GM19023 (cell line): ENCODE data around the gene SNRNP27.
A peak's percentile ranks its signal among the peaks of the same experiment; 100 is the strongest.
"Not testable (repeated sequence)": the region's sequence is repeated elsewhere in the genome, so short reads cannot be mapped to it uniquely, and the experiment has no call there.

ENCODE experiments used
- ATAC-seq: cut with Tn5 transposase; IDR thresholded peaks from one replicate; pipeline ENCODE4 v1.9.1; 2021; ENCODE audit warnings: mild to moderate bottlenecking, moderate library complexity; ENCODE audit not compliant: unreplicated experiment

The SNRNP27 gene, protein sequence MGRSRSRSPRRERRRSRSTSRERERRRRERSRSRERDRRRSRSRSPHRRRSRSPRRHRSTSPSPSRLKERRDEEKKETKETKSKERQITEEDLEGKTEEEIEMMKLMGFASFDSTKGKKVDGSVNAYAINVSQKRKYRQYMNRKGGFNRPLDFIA

GRCh38 chr2:69893684-69894551, at the start of gene SNRNP27:
Gene SNRNP27, plus strand, starts transcription at chr2:69893956. Its CDS starts 29 bp downstream, at chr2:69893985.
- peak; percentile 80 for ATAC-seq

GRCh38 chr2:69843993-69844392, 49.8 kb upstream of the SNRNP27 start:
- ATAC-seq: no peak

GRCh38 chr2:69844560-69844959, 49.2 kb upstream of the SNRNP27 start:
- ATAC-seq: no peak

DNA sequence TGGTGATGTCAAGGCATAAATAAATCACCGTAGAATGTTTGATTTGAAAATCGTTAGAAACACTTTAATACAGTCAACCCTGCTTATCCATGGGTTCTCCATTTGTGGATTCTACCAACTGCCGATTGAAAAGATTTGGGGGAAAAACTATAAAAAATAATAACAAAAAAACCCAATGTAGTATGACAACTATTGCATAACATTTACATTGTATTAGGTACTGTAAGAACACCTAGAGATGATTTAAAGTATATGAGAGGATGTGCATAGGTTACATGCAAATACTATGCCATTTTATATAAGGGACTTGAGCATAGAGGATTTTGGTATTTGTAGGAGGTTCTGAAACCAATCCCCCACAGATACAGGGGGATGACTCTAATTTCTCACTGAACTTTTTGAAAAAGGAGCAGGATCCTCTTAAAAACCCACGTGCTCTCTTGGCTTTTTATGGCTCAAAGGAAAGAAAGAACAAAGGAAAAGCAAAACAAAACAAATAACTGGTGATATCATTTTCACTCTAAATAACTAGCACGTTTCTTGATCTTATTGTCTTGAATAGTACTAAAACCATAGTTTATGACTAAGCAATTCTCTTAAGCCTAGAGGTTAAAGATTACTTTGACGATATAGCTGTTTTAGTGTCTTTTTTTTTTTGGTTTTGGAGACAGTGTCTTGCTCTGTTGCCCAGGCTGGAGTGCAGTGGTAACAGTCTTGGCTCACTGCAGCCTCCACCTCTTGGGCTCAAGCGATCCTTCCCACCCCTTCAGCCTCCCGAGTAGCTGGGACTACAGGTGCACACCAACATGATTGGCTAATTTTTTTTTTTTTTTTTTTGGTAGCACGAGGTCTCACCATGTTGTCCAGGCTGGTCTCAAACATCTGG, 47.3 kb upstream of the SNRNP27 start:
- no peak for ATAC-seq

DNA sequence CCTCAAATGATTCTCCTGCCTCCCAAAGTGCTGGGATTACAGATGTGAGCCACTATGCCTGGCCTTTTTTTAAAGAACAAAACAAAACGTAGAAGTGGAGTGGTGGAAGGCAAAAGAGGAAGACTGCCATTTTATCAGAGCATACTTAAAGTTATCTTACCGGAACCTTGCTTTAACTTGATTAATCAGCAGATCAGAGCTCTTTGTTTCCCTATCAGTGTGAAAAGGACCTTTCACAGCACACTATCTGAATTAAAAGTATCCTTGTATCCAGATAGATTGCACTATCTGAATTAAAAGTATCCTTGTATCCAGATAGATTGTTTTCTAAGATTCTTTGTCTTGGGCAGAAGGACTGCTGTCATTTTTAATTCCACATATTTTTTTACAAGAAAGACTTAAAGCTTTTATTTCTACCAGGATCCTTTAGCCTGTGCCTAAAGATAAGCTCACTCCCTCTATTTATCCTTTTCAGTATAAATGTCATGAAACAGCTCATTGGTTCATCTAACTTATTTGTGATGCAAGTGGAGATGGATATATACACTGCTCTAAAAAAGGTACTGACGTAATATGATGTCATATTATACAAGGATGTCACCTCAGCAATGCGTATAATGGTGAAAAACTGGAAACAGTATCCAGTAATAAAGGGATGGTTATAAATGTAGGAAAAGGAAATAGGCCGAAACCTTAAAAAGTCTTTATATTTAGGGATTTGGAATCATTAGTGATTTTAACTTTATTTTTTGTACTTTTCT, 46.5 kb upstream of the SNRNP27 start:
- ATAC-seq: no peak

GRCh38 chr2:69848186-69848790, 45.5 kb upstream of the SNRNP27 start:
- no peak for ATAC-seq

DNA sequence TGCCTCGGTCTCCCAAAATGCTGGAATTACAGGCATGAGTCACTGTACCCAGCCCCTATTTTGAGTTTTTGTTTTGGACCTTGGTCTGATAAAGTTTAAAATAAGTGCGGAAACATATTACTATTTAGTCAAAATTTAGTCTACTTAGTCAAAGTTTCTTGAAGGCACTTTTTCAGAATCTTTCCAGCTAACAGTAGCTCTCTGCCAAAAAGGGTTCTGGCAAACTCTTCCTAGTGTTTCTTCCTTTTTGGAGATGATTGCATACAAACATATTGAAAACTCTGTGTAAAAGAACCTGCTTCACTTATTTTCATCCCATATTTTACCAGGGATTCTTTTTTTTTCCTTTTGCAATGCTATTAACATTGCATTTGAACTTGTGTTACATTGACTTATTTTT, 35.5 kb upstream of the SNRNP27 start:
- ATAC-seq: no peak

DNA sequence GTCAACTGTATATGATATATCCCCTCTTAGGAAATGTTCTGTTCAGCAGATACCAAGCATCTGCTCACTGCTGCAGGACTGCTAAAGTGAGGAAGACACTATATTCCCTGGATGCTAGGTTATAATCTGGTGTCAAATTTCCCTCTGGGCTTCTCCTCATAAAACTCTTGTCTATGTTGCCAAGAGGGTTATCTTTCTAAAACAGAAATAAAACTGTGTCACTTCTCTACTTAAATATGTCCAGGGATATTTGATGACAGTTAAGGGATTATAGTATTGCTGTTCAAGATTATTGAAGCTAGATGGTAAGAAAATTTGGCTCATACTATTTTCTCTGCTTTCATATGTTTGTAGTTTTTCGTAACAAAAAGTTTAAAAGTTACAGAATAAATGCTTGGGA, 30.5 kb upstream of the SNRNP27 start:
- no peak for ATAC-seq

- no peak for ATAC-seq
Observed at GRCh38 chr2:69888451-69888850, 5.3 kb upstream of the SNRNP27 start.

DNA sequence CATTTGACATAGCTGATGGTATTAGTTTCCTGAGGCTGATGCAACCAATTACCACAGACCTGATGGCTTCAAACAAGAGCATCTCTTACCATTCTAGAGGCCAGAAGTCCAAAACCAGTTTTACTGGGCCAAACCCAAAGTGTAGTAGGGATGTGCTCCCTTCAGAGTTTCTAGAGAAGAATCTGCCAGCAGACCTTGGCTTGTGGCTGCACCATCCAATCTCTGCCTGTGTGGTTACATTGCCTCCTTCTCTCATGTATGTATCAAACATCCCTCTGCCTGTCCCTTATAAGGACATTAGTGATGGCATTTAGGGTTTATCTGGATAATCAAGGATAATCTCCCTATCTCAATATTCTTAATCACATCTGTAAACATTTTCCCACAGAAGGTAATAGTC, 4.5 kb upstream of the SNRNP27 start:
- no peak for ATAC-seq

GRCh38 chr2:69890881-69891280, 2.9 kb upstream of the SNRNP27 start:
- no peak for ATAC-seq

- ATAC-seq: not testable (repeated sequence)
Observed at GRCh38 chr2:69892838-69893424, 825 bp upstream of the SNRNP27 start.

- not testable (repeated sequence) for ATAC-seq
Observed at GRCh38 chr2:69894737-69895136, 981 bp downstream of the SNRNP27 start.

DNA sequence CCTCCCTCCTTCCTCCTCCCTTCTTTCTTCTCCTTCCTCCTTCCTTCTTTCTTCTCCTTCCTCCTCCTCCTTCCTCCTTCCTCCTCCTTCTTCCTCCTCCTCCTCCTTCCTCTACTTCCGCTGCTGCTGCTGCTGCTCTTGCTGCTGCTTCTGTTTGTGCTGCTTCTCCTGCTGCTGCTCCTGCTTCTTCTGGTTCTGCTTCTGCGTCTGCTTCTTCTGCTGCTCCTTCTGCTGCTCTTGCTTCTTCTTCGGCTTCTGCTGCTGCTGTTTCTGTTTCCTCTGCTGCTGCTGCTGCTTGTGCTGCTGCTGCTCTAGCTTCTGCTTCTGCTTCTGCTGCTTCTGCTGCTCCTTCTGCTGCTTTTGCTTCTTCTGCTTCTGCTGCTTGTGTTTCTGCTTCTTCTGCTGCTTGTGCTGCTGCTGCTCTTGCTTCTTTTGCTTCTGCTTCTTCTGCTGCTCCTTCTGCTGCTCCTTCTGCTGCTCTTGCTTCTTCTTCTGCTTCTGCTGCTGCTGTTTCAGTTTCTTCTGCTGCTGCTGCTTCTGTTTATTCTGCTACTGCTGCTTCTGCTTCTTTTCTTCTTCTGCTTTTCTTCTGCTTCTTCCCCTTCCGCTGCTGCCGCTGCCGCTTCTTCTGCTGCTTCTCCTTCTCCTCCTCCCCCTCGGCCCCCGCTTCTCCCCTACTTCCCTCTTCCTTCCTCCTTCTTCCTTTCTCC, 8.6 kb downstream of the SNRNP27 start:
- ATAC-seq: no peak

- ATAC-seq: no peak
Observed at GRCh38 chr2:69907216-69907615, 13.5 kb downstream of the SNRNP27 start.

DNA sequence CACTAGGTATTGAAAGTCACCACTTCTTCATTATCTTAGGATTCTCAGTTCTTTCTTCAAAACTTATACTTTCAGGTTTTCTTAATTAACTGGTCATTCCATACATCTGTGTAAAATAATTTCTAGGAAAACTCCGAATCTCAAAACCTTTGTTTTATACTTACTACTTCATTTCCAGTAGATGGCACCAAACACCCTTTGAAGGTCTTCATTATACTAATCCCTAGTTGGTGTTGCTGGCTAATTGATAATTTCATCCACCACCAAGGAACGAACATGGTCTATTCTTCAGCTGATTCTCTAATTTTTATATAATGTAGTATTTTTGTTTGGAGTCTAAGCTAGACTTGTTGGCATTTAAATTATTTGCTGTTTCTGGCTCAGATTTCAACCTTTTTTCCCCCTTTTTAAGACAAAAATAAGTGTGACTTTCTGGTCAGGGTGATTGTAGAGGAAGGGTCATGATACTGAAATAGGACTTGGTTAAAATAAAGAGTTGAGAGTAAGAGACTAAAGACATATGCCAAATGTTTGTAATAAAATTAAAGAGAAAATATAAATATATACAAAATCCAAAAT, 18.3 kb downstream of the SNRNP27 start:
- ATAC-seq: no peak

DNA sequence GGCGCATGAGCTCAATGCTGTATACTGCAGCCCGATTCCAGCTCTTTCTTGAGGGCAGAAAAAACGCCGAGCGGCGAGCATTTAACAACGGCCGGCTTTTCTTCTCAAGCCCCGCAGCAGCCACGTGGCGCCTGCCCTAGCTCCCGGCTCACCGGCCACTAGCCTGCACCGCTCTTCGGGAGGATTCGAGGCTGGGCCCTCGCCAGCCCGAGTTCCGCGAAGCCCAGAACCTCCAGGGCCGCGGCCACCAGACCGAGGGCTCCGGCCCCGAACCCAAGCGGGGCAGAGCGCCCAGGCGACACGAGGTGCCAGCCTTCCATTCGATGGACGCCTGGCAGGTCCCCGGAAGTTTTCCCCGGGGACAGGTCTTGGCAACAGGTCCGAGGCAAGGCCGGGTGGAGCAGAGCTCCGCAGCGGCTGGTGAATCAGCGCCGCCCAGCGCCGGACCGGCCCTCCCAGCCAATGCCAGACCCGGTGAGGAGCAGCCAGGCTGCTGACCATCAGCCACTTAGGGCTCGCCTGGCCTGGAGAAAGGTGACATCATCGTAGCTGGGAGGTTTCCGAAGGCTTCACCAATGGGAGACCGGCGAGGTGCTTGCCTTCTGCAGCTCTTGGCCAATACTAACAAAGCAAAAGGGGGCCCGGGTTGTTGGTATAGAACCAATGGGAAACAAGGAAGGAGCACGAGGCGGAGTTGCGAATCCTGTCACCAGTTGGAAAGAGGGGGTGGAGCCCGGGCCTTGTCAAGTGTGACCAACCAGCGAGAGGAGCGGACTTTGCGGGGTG, 20.6 kb downstream of the SNRNP27 start:
- peak; percentile 89 for ATAC-seq
